Calu3 (cell line): ENCODE data around the gene BCL2L13. TPM values are rescaled to one million over a fixed set of nuclear protein-coding genes. Genes with fewer than 3 reads are reported as not detected.

ENCODE experiments used
- BruUV-seq: library from RNA; stranded (reverse); fragments of 400-500 nt; replicated peaks from 2 replicates; lab custom pipeline; 2021; lab: Mats Ljungman, UMichigan
- CTCF ChIA-PET: fragments of 300-600 bp; sonication (Branson Sonifier 250); formaldehyde crosslinking; loops from one replicate; lab custom pipeline; 2022; ENCODE audit warnings: antibody characterized with exemption; lab: Charles Lee
- DNase-seq: peaks from one replicate; pipeline ENCODE4 v3.0.0; 2022
- H3K27ac Mint-ChIP-seq: one replicate; pipeline ENCODE4 v1.8.0; 2022; ENCODE audit warnings: mixed read lengths; ENCODE audit not compliant: unreplicated experiment
- H3K27me3 Mint-ChIP-seq: one replicate; pipeline ENCODE4 v1.8.0; 2022; ENCODE audit warnings: mixed read lengths; ENCODE audit not compliant: unreplicated experiment
- H3K36me3 Mint-ChIP-seq: one replicate; pipeline ENCODE4 v1.8.0; 2022; ENCODE audit warnings: mild to moderate bottlenecking, moderate library complexity, mixed read lengths; ENCODE audit not compliant: insufficient read depth, unreplicated experiment
- H3K4me1 Mint-ChIP-seq: one replicate; pipeline ENCODE4 v1.8.0; 2022; ENCODE audit warnings: mild to moderate bottlenecking, low read depth, mixed read lengths; ENCODE audit not compliant: unreplicated experiment
- H3K4me3 Mint-ChIP-seq: one replicate; pipeline ENCODE4 v1.8.0; 2022; ENCODE audit warnings: mild to moderate bottlenecking, low read depth, moderate library complexity, mixed read lengths; ENCODE audit not compliant: unreplicated experiment
- H3K9me3 Mint-ChIP-seq: one replicate; pipeline ENCODE4 v1.8.0; 2022; ENCODE audit warnings: low read depth, mixed read lengths; ENCODE audit not compliant: unreplicated experiment
- CTCF ChIP-seq: fragments of 200-600 bp; IDR thresholded peaks from one replicate; pipeline ENCODE4 v1.8.0; 2022; ENCODE audit warnings: antibody characterized with exemption; ENCODE audit not compliant: unreplicated experiment
- intact Hi-C: fragments of 100-400 bp; cut with micrococcal nuclease; formaldehyde crosslinking; loops from one replicate; pipeline ENCODE4 v1.10.0; 2022; ENCODE audit not compliant: unreplicated experiment
- total RNA-seq: library from RNA; stranded (reverse); gene quantifications from 2 replicates; pipeline ENCODE4 v1.2.3, GENCODE V29; 2022

The BCL2L13 gene
- total RNA-seq, 1 experiment from 2014 or later: 49.3 TPM

- H3K27me3 Mint-ChIP-seq: no peaks in the 10 kb centered on the region
Measured at GRCh38 chr22:17746916-17747315, 108.4 kb downstream of the BCL2L13 start.

GRCh38 chr22:17748555-17749353 lies 110.2 kb downstream of the BCL2L13 start:
- no peak overlapping the region for H3K27ac Mint-ChIP-seq

More at GRCh38 chr22:17746916-17747315, 108.4 kb downstream of the BCL2L13 start:
- Mint-ChIP-seq H3K36me3 (peaks cover 7% of the 10 kb centered on the region), H3K27ac (no peak overlapping the region), H3K4me1 (peaks cover 14% of the 10 kb centered on the region), H3K4me3 (no peak overlapping the region), H3K9me3 (no peaks in the 10 kb centered on the region)
- CTCF ChIA-PET: no interaction called here
- no TSS peak for BruUV-seq
- DNase-seq: no peak
- no peak for TF ChIP-seq CTCF
- intact Hi-C loops: no loop called here

GRCh38 chr22:17749605-17750395 lies 111.2 kb downstream of the BCL2L13 start:
- H3K36me3 Mint-ChIP-seq: peaks cover 5% of the 10 kb centered on the region
- H3K27me3 Mint-ChIP-seq: no peaks in the 10 kb centered on the region
- CTCF ChIA-PET: no interaction called here
- peaks cover 14% of the 10 kb centered on the region for H3K4me1 Mint-ChIP-seq
- no peak overlapping the region for H3K27ac Mint-ChIP-seq
- intact Hi-C loops: no loop called here
- H3K4me3 Mint-ChIP-seq: no peak overlapping the region
- no peak for TF ChIP-seq CTCF
- no TSS peak for BruUV-seq
- DNase-seq: no peak
- H3K9me3 Mint-ChIP-seq: no peaks in the 10 kb centered on the region

More at GRCh38 chr22:17748555-17749353, 110.2 kb downstream of the BCL2L13 start:
- intact Hi-C loops: no loop called here
- no peaks in the 10 kb centered on the region for H3K9me3 Mint-ChIP-seq
- H3K4me1 Mint-ChIP-seq: peaks cover 14% of the 10 kb centered on the region
- no peaks in the 10 kb centered on the region for H3K27me3 Mint-ChIP-seq
- H3K36me3 Mint-ChIP-seq: peaks cover 5% of the 10 kb centered on the region
- no peak overlapping the region for H3K4me3 Mint-ChIP-seq
- BruUV-seq: no TSS peak
- TF ChIP-seq CTCF: no peak
- CTCF ChIA-PET: interaction anchor here (0.5 kb wide), 1 partner anchor 53 kb away, joined by 3 read pairs; no protein-coding TSS in a partner anchor
- no peak for DNase-seq

GRCh38 chr22:17751596-17751995 lies 113.0 kb downstream of the BCL2L13 start:
- H3K4me3 Mint-ChIP-seq: no peak overlapping the region
- no peak for TF ChIP-seq CTCF
- CTCF ChIA-PET: interaction anchor here (0.5 kb wide), 1 partner anchor 54 kb away, joined by 3 read pairs; no protein-coding TSS in a partner anchor
- peaks cover 9% of the 10 kb centered on the region for H3K4me1 Mint-ChIP-seq
- DNase-seq: no peak
- no peak overlapping the region for H3K27ac Mint-ChIP-seq
- no peaks in the 10 kb centered on the region for H3K9me3 Mint-ChIP-seq
- BruUV-seq: no TSS peak
- intact Hi-C loops: no loop called here
- H3K27me3 Mint-ChIP-seq: no peaks in the 10 kb centered on the region
- peaks cover 5% of the 10 kb centered on the region for H3K36me3 Mint-ChIP-seq
